Measurements from ENCODE around the gene SFTPD. TPM values are rescaled to one million over a fixed set of nuclear protein-coding genes. Genes with fewer than 3 reads are reported as not detected.

Gene SFTPD
- total and polyA plus RNA-seq, 2 experiments from 2014 or later, result 0.15 to 0.73 TPM

DNA sequence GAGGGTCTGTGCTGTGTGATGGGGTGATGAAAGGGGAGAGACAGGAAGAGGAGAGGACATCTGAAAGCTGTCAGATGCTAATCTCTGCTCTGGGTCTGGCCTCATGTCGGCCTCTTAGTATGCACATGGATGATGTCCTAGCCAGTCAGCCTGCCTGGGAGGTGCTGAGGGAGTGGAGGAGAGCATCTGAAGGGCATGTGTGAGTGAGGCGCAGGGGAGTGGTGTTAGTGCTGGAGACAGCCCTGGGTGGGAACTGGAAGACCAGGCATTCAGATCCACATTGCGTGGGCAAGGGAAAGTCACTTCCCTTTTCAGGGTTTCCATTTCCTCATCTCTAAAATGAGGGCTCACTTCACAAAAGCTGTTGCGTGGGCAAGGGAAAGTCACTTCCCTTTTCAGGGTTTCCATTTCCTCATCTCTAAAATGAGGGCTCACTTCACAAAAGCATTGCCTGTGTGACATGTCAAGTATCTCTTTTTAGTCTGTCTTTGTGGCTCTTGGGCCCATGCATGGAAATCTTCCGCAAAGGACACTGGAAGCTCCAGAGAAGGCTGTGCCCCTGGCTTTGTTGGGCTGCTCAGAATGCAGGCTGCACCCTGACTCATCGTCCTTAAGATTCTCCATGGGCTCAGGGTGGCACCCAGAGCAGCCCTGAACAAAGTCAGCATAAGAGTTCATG is 10.0 kb downstream of the SFTPD start:
- TF ChIP-seq, protein P1, sequence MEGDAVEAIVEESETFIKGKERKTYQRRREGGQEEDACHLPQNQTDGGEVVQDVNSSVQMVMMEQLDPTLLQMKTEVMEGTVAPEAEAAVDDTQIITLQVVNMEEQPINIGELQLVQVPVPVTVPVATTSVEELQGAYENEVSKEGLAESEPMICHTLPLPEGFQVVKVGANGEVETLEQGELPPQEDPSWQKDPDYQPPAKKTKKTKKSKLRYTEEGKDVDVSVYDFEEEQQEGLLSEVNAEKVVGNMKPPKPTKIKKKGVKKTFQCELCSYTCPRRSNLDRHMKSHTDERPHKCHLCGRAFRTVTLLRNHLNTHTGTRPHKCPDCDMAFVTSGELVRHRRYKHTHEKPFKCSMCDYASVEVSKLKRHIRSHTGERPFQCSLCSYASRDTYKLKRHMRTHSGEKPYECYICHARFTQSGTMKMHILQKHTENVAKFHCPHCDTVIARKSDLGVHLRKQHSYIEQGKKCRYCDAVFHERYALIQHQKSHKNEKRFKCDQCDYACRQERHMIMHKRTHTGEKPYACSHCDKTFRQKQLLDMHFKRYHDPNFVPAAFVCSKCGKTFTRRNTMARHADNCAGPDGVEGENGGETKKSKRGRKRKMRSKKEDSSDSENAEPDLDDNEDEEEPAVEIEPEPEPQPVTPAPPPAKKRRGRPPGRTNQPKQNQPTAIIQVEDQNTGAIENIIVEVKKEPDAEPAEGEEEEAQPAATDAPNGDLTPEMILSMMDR (IDR thresholded peaks at IDR 0.05; ENCODE audit: low read depth, low read length), result no peak
- Histone ChIP-seq H3K36me3 (no peaks in the 10 kb centered on the region), H3K27ac (no peak overlapping the region), H3K27me3 (no peaks in the 10 kb centered on the region), H3K9me3 (ENCODE audit: low read depth) (no peaks in the 10 kb centered on the region), H3K4me3 (no peak overlapping the region), H3K4me1 (ENCODE audit: low read depth) (no peaks in the 10 kb centered on the region)
- DNase-seq (ENCODE audit: low read depth in 1 of 2, low spot score in 1 of 2), result peak in 1 of 2 donors; percentile 7

DNA sequence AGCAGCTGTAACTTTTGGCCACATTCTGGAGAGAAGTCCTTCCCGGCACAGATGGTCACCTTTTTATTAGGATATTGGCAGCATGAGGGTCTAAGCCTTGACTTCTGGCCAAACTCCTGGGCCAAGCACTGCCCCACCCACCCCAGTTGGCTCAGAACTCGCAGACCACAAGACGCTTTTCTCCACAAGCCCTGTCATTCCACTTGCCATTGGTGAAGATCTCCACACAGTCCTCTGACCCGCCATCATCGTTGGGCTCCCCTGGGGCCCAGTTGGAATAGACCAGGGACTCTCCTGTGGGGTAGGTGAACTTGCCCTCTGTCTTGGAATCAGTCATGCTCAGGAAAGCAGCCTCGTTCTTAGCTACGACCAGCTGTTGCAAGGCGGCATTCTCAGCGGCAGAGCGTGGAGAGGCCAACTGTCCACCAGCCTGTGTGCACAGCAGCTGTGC is 11.2 kb downstream of the SFTPD start:
- Histone ChIP-seq H3K9me3 (ENCODE audit: low read depth) (no peaks in the 10 kb centered on the region), H3K27me3 (no peaks in the 10 kb centered on the region), H3K4me3 (no peak overlapping the region), H3K27ac (no peak overlapping the region), H3K36me3 (no peaks in the 10 kb centered on the region), H3K4me1 (ENCODE audit: low read depth) (no peaks in the 10 kb centered on the region)
- DNase-seq (ENCODE audit: low read depth in 1 of 2, low spot score in 1 of 2), result no peak
- TF ChIP-seq, protein P1 (IDR thresholded peaks at IDR 0.05; ENCODE audit: low read depth, low read length), result no peak

DNA sequence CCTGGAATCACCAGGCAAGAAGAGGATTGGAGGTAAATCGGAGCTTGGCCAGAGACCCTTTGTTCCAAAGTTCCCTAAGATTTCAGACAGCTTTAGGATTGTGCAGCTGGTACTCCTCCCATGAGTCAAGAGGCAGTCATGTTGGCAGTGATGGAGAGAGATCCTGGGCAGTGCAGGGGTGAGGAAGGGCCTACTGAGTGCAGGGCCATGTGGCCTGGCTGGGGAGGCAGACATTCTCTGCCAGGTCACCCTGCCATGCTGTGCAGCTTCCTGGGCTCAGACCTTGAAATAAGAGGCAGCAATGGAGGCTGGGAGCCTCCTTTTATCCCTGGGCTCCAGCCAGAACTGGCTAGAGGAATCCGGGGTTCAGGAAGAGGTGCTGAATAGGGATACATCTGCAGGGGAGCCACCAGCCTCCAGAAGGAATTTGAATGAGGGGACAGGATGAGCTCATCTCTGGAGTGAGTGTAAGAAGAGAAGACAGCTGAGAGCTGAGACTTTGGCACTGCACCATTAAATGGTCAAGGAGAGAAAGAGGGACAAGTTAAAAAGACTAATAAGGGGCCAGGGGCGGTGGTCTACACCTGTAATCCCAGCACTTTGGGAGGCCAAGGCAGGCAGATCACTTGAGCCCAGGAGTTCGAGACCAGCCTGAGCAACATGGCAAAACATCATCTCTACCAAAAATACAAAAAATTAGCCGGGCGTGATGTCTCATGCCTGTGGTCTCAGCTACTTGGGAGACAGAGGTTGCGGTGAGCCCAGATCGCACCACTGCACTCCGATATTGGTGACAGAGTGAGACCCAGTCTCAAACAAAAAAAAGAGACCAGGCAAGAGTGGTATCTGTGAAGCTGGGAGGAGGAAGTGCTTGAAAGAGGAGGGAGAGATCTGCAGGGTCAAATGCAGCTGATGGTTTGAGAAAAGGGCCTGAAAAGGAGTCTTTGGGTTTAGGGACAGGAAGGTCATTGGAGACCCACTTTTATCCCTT is 12.0 kb downstream of the SFTPD start:
- no peak overlapping the region for H3K4me3 ChIP-seq
- no peaks in the 10 kb centered on the region for H3K36me3 ChIP-seq
- DNase-seq (ENCODE audit: low read depth in 1 of 2, low spot score in 1 of 2), result no peak
- no peaks in the 10 kb centered on the region for H3K9me3 ChIP-seq (ENCODE audit: low read depth)
- TF ChIP-seq, protein P1 (IDR thresholded peaks at IDR 0.05; ENCODE audit: low read depth, low read length), result no peak
- H3K27me3 ChIP-seq, result no peaks in the 10 kb centered on the region
- H3K4me1 ChIP-seq (ENCODE audit: low read depth), result no peaks in the 10 kb centered on the region
- H3K27ac ChIP-seq, result no peak overlapping the region

DNA sequence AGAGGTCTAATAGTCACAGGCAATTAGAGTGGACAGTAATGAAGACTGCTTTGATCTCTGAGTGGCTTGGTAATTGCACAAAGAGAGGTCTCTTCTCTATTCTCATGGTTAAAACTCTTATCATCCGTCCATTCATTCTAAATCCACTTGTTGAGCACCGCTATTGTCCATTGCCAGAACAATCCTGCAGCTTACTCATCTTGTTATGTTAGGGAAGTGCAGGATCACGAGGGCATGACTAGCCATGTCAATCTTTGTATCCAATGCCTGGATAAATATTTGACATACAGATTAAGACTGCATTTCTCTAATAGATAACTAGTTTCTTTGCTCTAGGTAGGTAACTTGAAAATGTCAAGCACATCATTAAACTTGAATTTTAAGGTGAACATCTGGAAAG is 14.9 kb downstream of the SFTPD start:
- no peak overlapping the region for H3K27ac ChIP-seq
- H3K4me3 ChIP-seq, result no peak overlapping the region
- H3K27me3 ChIP-seq, result peaks cover 8% of the 10 kb centered on the region
- DNase-seq (ENCODE audit: low read depth in 1 of 2, low spot score in 1 of 2), result peak in 1 of 2 donors; percentile 6
- no peaks in the 10 kb centered on the region for H3K36me3 ChIP-seq
- no peaks in the 10 kb centered on the region for H3K9me3 ChIP-seq (ENCODE audit: low read depth)
- TF ChIP-seq, protein P1 (IDR thresholded peaks at IDR 0.05; ENCODE audit: low read depth, low read length), result no peak
- H3K4me1 ChIP-seq (ENCODE audit: low read depth), result no peaks in the 10 kb centered on the region

DNA sequence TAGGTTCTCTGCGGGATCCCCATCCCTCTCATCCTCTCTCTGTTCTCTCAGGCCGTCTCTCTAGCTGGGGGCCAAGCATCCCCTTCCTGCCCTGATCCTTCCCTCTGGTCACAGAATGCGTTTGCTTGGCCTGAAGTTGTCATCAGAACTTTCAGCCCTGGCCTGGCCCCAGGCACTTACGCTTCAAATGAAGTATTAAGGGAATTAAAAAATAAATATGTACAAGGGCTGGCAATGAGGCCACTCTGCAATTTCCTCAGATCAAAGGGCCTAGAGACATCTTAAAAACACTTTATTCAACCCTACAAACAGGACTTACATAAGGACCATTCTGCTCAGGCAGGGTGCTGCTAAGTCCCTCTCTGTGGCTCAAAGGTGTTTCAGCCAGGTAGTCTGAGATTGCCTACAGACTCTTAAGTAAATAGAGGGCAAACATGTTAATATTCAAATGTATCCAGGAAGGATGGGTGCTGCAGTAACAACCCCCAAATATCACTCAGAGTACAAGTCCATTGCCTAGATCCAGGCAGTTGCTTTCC is 16.0 kb downstream of the SFTPD start:
- TF ChIP-seq, protein P1 (IDR thresholded peaks at IDR 0.05; ENCODE audit: low read depth, low read length), result no peak
- no peak for DNase-seq (ENCODE audit: low read depth in 1 of 2, low spot score in 1 of 2)
- no peaks in the 10 kb centered on the region for H3K4me1 ChIP-seq (ENCODE audit: low read depth)
- H3K4me3 ChIP-seq, result no peak overlapping the region
- no peaks in the 10 kb centered on the region for H3K36me3 ChIP-seq
- H3K9me3 ChIP-seq (ENCODE audit: low read depth), result no peaks in the 10 kb centered on the region
- peaks cover 8% of the 10 kb centered on the region for H3K27me3 ChIP-seq
- no peak overlapping the region for H3K27ac ChIP-seq

All from cardiac muscle cell (in vitro differentiated cells and primary cell).